OCI-LY3 (cell line): ENCODE measurements around the gene TLE6.
"Not testable (repeated sequence)": the region's sequence is repeated elsewhere in the genome, so short reads cannot be mapped to it uniquely, and the experiment has no call there.

ENCODE experiments used
- H2AFZ ChIP-seq: fragments of 200-600, 300-600 bp; shearing (Covaris generic); 2 replicates; pipeline ENCODE4 v1.6.0; 2014; ENCODE audit warnings: antibody characterized with exemption, low read depth, low read length
- H3K27ac ChIP-seq: fragments of 200-600, 300-600 bp; sonication (generic); 2 replicates; pipeline ENCODE4 v1.5.1; 2014; ENCODE audit warnings: mild to moderate bottlenecking, low read length, moderate library complexity, mixed read lengths
- H3K27me3 ChIP-seq: fragments of 200-600, 300-600 bp; sonication (generic); 2 replicates; pipeline ENCODE4 v1.6.1; 2014; ENCODE audit warnings: low read depth, low read length, mixed read lengths
- H3K36me3 ChIP-seq: fragments of 200-600, 300-600 bp; sonication (generic); replicated peaks from 2 replicates; pipeline ENCODE3; 2014; ENCODE audit warnings: low read depth, low read length, mixed read lengths
- H3K4me1 ChIP-seq: fragments of 300-600, 200-600 bp; sonication (generic); 2 replicates; pipeline ENCODE4 v1.6.1; 2014; ENCODE audit warnings: low read length, mixed read lengths
- H3K4me2 ChIP-seq: fragments of 200-600, 300-600 bp; sonication (generic); 2 replicates; pipeline ENCODE4 v1.6.1; 2014; ENCODE audit warnings: low read length, mixed read lengths
- H3K4me3 ChIP-seq: fragments of 300-600, 200-600 bp; sonication (generic); 2 replicates; pipeline ENCODE4 v1.5.1; 2014; ENCODE audit warnings: antibody characterized with exemption, mild to moderate bottlenecking, low read length, moderate library complexity
- H3K79me2 ChIP-seq: fragments of 300-600, 200-600 bp; shearing (Covaris generic); 2 replicates; pipeline ENCODE4 v1.6.1; 2014; ENCODE audit warnings: mild to moderate bottlenecking, low read length, mixed read lengths
- H3K9ac ChIP-seq: fragments of 300-600, 200-600 bp; shearing (Covaris generic); 2 replicates; pipeline ENCODE4 v1.6.0; 2014; ENCODE audit warnings: mild to moderate bottlenecking, low read length, moderate library complexity
- H3K9me3 ChIP-seq: fragments of 200-600, 300-600 bp; shearing (Covaris generic); 2 replicates; pipeline ENCODE4 v1.6.1; 2014; ENCODE audit warnings: low read length, mixed read lengths; ENCODE audit not compliant: insufficient read depth
- H4K20me1 ChIP-seq: fragments of 200-600, 300-600 bp; sonication (generic); 2 replicates; pipeline ENCODE4 v1.6.1; 2016; ENCODE audit warnings: low read length, mixed read lengths; ENCODE audit not compliant: insufficient read depth
- CTCF ChIP-seq: fragments of 200-600, 300-600 bp; sonication (generic); IDR thresholded peaks from 2 replicates; pipeline ENCODE4 v1.5.1; 2014; ENCODE audit warnings: antibody characterized with exemption, low read length, low read depth
- EZH2phosphoT487 ChIP-seq: fragments of 200-600 bp; shearing (Covaris generic); IDR thresholded peaks from 2 replicates; pipeline ENCODE4 v1.6.1; 2018; ENCODE audit warnings: antibody characterized with exemption, mixed run types, low read depth

Gene TLE6

GRCh38 chr19:2988568-2988967 is 11.2 kb downstream of the TLE6 start:
- Histone ChIP-seq H4K20me1 (no peaks in the 10 kb centered on the region), H3K4me2 (no peak overlapping the region), H2AFZ (no peak overlapping the region), H3K9me3 (no peaks in the 10 kb centered on the region), H3K27me3 (no peaks in the 10 kb centered on the region), H3K4me1 (no peaks in the 10 kb centered on the region), H3K79me2 (no peaks in the 10 kb centered on the region), H3K27ac (no peak overlapping the region), H3K4me3 (no peak overlapping the region), H3K9ac (no peak overlapping the region), H3K36me3 (no peaks in the 10 kb centered on the region)
- TF ChIP-seq CTCF = no peak
- TF ChIP-seq EZH2phosphoT487 = no peak

GRCh38 chr19:2989236-2989946 is 12.0 kb downstream of the TLE6 start:
- H3K27ac ChIP-seq = no peak overlapping the region
- no peak overlapping the region for H3K4me2 ChIP-seq

GRCh38 chr19:2992333-2992732 is 15.0 kb downstream of the TLE6 start:
- not testable (repeated sequence) for H3K36me3 ChIP-seq, H4K20me1 ChIP-seq, H3K4me3 ChIP-seq, H3K4me2 ChIP-seq, H3K27me3 ChIP-seq, H2AFZ ChIP-seq, H3K9me3 ChIP-seq, H3K4me1 ChIP-seq, H3K27ac ChIP-seq, H3K79me2 ChIP-seq, H3K9ac ChIP-seq

More at GRCh38 chr19:2989236-2989946, 12.0 kb downstream of the TLE6 start:
- no peaks in the 10 kb centered on the region for H4K20me1 ChIP-seq
- no peaks in the 10 kb centered on the region for H3K36me3 ChIP-seq
- no peak overlapping the region for H3K9ac ChIP-seq
- H3K27me3 ChIP-seq = no peaks in the 10 kb centered on the region
- no peaks in the 10 kb centered on the region for H3K79me2 ChIP-seq
- no peaks in the 10 kb centered on the region for H3K4me1 ChIP-seq
- no peaks in the 10 kb centered on the region for H3K9me3 ChIP-seq
- H2AFZ ChIP-seq = no peak overlapping the region
- no peak overlapping the region for H3K4me3 ChIP-seq
- no peak for TF ChIP-seq CTCF
- TF ChIP-seq EZH2phosphoT487 = no peak

GRCh38 chr19:2992958-2993357 is 15.6 kb downstream of the TLE6 start:
- Histone ChIP-seq H3K36me3 (no peaks in the 10 kb centered on the region), H3K27me3 (no peaks in the 10 kb centered on the region), H3K4me1 (no peaks in the 10 kb centered on the region), H3K9ac (no peak overlapping the region), H3K9me3 (no peaks in the 10 kb centered on the region), H3K79me2 (no peaks in the 10 kb centered on the region), H4K20me1 (no peaks in the 10 kb centered on the region), H3K4me3 (no peak overlapping the region), H2AFZ (no peak overlapping the region), H3K4me2 (no peak overlapping the region), H3K27ac (no peak overlapping the region)
- TF ChIP-seq EZH2phosphoT487 = no peak
- TF ChIP-seq CTCF = no peak
